Measurements from ENCODE around the gene PRKG1. TPM values are rescaled to one million over a fixed set of nuclear protein-coding genes. Genes with fewer than 3 reads are reported as not detected.

The PRKG1 gene
- total and polyA plus RNA-seq, 2 of the 8 experiments (the other 6 are each of a cell fraction or from before 2014, with no cell fraction given) = 4.2 to 15.2 TPM

GRCh38 chr10:51892965-51893658 is 818.8 kb downstream of the PRKG1 start:
- Histone ChIP-seq H3K56ac (replicated peaks; ENCODE audit: insufficient read length, low read depth, low read length) (no peak overlapping the region), H3K4me2 (ENCODE audit: insufficient read depth in 1 of 2, low read depth in 2 of 2, low read length in 2 of 2) (no peak overlapping the region), H3K23me2 (ENCODE audit: low read depth, low read length) (no peaks in the 10 kb centered on the region), H2BK120ac (replicated peaks; ENCODE audit: low read depth, low read length) (no peak overlapping the region), H3K79me2 (ENCODE audit: control insufficient read depth in 1 of 2, insufficient read depth in 2 of 2, low read length in 2 of 2) (no peaks in the 10 kb centered on the region), H3K4ac (replicated peaks; ENCODE audit: insufficient read length, low read depth, low read length) (no peak overlapping the region), H2BK5ac (ENCODE audit: low read depth, low read length) (no peak overlapping the region), H3K27me3 (replicated peaks in 1 of 4; ENCODE audit: control insufficient read depth in 3 of 4, extremely low read depth in 1 of 4, insufficient read depth in 3 of 4, low read length in 3 of 4) (no peaks in the 10 kb centered on the region), H2BK20ac (ENCODE audit: low read length) (no peak overlapping the region), H3K27ac (ENCODE audit: low read depth, low read length) (no peak overlapping the region), H3K4me3 (ENCODE audit: extremely low read depth in 1 of 4, insufficient read depth in 2 of 4, low read depth in 3 of 4, low read length in 4 of 4) (no peak overlapping the region), H3K79me1 (ENCODE audit: low read depth, low read length) (no peaks in the 10 kb centered on the region), H3K9me3 (ENCODE audit: insufficient read depth in 2 of 2, low read depth in 1 of 2, low read length in 1 of 2) (no peaks in the 10 kb centered on the region), H2AFZ (ENCODE audit: low read length) (no peak overlapping the region), H3K36me3 (ENCODE audit: control insufficient read depth in 2 of 4, insufficient read depth in 4 of 4, low read length in 3 of 4) (no peaks in the 10 kb centered on the region), H4K20me1 (replicated peaks in 1 of 2; ENCODE audit: control insufficient read depth in 1 of 2, insufficient read depth in 2 of 2, low read length in 2 of 2) (no peaks in the 10 kb centered on the region), H2BK12ac (ENCODE audit: low read depth, low read length) (no peak overlapping the region), H2BK15ac (ENCODE audit: low read length) (no peak overlapping the region), H4K8ac (ENCODE audit: extremely low read depth, insufficient read depth, low read length) (no peak overlapping the region), H3K9ac (replicated peaks in 1 of 4; ENCODE audit: extremely low read depth in 1 of 4, low read depth in 3 of 4, low read length in 3 of 4) (no peak overlapping the region), H4K91ac (replicated peaks; ENCODE audit: insufficient read length, low read length) (no peak overlapping the region), H2AK5ac (ENCODE audit: low read depth, low read length) (no peak overlapping the region), H3K14ac (ENCODE audit: insufficient read length) (no peak overlapping the region), H3K23ac (ENCODE audit: insufficient read length) (no peak overlapping the region), H3K18ac (ENCODE audit: extremely low read depth, low read length) (no peak overlapping the region), H3K4me1 (replicated peaks in 1 of 4; ENCODE audit: control insufficient read depth in 3 of 4, insufficient read depth in 4 of 4, low read length in 3 of 4) (no peaks in the 10 kb centered on the region; a peak in 1 of 7 replicates), H4K5ac (ENCODE audit: insufficient read length, low read depth, low read length) (no peak overlapping the region)
- CTCF ChIA-PET (ENCODE audit: partially characterized antibody) = interaction anchor here (0.6 to 1.5 kb wide), 8 partner anchors 8 to 118 kb away, joined by 3 to 6 read pairs (median 3); no protein-coding TSS in a partner anchor
- POLR2A ChIA-PET (ENCODE audit: partially characterized antibody) = no interaction called here
- 60% methylated on average over 1 of the region's 1 CpG; no CpG with 5 or more reads in 1 of the 2 experiments for WGBS, 2 experiments (ENCODE audit: extremely low coverage in 1 of 2, insufficient coverage in 1 of 2, insufficient read length in 1 of 2, insufficient replicate concordance in 2 of 2, low coverage in 1 of 2, low lambda C conversion rate in 2 of 2, missing lambda C conversion rate in 1 of 2)
- DNase-seq (ENCODE audit: low read depth in 1 of 2, low spot score in 2 of 2) (no peak), FAIRE-seq (peak; percentile 60)
- no peak for TF ChIP-seq CHD2 (IDR thresholded peaks at IDR 0.05; ENCODE audit: low read length)
- no peak for TF ChIP-seq CHD1 (IDR thresholded peaks at IDR 0.05; ENCODE audit: low read depth, low read length)
- TF ChIP-seq MAFK (IDR thresholded peaks at IDR 0.05; ENCODE audit: low read depth, low read length) = no peak
- TF ChIP-seq RAD21 (IDR thresholded peaks at IDR 0.05 in 1 of 2, conservative IDR thresholded peaks at IDR 0.05 in 1 of 2; ENCODE audit: low read depth in 2 of 2, low read length in 2 of 2) = peak; percentile 43 to 60
- no peak for TF ChIP-seq CBX5 (IDR thresholded peaks at IDR 0.05; ENCODE audit: low read depth, low read length)
- peak; percentile 41 to 58 (median 58) for TF ChIP-seq CTCF (IDR thresholded peaks at IDR 0.05; ENCODE audit: control extremely low read depth in 1 of 3, insufficient read depth in 1 of 3, low read depth in 1 of 3, low read length in 3 of 3)

All from H1 (cell line).